Activated CD8-positive, alpha-beta memory T cell treated with anti-CD3 and anti-CD28 coated beads, Interleukin-2, amount 50 U/mL, for 1 hour (primary cell): Measurements from ENCODE around the gene HSPB7.

Experiments
- DNase-seq: peaks from one replicate; pipeline ENCODE4 v3.0.0-alpha.2; 2020; ENCODE audit errors: extremely low read depth

Gene HSPB7

DNA sequence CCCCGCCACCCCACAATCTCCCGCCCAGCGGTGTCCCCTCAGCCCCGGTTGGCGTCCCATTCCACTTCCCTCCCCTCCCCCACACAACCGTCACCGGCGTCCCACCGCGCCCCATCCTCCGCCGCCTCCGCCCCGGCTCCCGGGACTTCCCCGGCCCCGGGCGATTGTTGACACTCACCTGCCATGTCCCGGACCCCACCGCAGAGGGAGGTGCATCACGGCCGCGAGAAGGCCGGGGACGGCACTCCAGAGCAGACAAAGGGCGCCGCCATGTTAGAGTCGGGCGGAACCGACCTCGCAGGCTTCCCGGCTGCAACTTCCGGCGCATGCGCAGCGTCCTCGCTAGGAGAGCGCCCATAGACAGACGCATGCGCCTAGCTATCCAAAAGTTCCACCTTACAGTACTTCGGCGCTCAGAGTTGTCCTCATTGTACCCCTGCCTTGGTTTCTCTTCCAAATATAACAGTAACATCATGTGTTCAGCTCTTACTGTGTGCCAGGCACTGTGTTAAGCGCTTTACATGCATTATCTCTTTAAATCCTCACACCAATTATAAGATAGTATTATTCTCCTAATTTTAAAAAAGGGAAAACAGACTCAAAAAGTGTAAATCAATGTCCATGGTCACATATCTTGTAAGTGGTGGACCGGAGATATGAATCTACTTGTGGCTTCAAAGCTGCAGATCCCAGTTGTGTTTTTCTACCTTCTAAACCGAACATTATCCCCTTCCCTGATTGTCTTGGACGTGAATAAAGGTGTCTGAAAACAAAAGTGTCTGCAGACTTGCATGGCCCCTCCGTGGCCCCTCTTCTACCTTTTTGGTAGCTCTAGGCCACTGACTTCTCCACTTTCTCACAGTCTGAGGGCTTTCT is 41.8 kb downstream of the HSPB7 start, which contains the start of gene ZBTB17:
ZBTB17 (minus strand) TSS at position 297 of the 876 bp plus-strand sequence. CDS start 27,606 bp downstream, outside the sequence.
- DNase-seq = peak; percentile 89

DNA sequence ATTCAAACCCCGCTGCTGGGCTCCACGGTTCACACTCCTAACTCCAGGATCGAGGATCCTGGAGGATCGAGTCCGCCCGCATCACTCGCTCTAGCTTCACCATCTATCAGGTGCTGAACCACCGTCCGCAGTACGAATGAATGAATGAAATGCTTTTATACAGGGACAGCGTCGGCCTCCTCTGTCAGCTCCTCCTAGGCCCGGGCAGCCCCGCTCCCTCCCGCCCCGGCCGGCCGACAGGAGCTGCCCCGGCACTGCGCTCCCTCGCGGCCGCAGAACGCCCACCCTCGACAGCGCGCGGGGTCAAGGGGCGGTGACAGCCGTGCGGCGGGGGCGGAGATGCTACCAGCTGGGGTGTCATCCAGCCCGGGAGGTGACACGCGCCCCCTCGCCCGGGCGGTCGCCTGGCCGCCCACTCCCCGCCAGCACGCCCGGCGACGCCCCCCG is 42.5 kb downstream of the HSPB7 start:
- peak; percentile 25 for DNase-seq

DNA sequence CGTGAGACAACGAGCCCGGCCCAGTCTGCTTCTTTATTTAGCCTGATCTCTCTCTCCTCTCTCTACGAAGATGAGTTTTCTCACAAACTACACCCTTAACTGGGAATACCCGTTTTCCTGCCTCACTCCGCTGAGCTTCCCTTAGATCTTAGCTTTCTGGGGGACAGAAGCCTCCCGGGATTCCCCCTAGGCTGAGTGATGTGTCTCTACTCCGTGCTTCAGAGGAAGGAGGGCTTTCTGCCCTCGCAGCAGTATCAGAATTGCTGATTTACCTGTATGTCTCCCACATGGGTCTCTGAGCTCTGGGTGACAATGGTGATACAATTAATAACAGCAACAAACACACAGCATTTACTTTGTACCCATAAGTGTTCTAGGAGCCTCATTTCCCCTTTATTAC is 43.0 kb downstream of the HSPB7 start:
- no peak for DNase-seq

- DNase-seq = no peak
Observed at GRCh38 chr1:15973772-15974171, 44.1 kb downstream of the HSPB7 start.

GRCh38 chr1:15972409-15972808 is 45.4 kb downstream of the HSPB7 start:
- no peak for DNase-seq

DNA sequence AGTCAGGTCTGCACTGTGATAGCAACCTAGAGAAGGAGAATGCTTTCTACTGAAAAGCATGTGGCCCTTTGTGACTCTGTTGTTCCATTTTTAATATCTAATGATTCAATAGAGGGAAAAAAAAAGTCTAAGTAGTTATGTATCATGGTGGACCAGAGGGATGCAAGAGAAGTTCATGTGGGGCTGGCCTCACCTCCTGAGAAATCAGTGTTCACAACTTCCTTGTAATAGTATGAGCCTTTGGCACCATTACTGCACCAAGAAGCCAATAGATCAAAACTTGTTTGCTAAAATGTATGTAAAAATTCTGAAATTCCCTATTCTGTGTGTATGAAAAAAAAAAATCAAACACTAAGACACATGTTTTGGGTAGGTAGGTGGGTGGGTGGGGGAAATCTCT is 46.9 kb downstream of the HSPB7 start:
- no peak for DNase-seq

GRCh38 chr1:15969321-15969880 is 48.4 kb downstream of the HSPB7 start:
- no peak for DNase-seq

GRCh38 chr1:15968172-15968571 is 49.7 kb downstream of the HSPB7 start:
- DNase-seq = no peak

DNA sequence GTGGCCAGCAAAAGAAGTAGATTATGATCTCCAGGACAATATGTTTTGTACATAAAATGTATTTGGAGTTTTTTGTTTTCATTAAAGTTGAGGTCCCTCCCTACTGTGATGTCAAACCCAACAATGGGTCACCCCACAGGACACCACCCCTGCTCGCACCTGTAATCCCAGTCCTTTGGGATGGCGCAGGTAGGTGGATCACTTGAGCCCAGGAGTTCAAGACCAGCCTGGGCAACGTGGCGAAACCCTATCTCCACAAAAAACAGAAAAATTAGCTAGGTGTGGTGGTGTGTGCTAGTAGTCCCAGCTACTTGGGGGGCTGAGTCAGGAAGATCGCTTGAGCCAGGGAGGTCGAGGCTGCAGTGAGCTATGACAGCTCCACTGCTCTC is 50.9 kb downstream of the HSPB7 start:
- no peak for DNase-seq

DNA sequence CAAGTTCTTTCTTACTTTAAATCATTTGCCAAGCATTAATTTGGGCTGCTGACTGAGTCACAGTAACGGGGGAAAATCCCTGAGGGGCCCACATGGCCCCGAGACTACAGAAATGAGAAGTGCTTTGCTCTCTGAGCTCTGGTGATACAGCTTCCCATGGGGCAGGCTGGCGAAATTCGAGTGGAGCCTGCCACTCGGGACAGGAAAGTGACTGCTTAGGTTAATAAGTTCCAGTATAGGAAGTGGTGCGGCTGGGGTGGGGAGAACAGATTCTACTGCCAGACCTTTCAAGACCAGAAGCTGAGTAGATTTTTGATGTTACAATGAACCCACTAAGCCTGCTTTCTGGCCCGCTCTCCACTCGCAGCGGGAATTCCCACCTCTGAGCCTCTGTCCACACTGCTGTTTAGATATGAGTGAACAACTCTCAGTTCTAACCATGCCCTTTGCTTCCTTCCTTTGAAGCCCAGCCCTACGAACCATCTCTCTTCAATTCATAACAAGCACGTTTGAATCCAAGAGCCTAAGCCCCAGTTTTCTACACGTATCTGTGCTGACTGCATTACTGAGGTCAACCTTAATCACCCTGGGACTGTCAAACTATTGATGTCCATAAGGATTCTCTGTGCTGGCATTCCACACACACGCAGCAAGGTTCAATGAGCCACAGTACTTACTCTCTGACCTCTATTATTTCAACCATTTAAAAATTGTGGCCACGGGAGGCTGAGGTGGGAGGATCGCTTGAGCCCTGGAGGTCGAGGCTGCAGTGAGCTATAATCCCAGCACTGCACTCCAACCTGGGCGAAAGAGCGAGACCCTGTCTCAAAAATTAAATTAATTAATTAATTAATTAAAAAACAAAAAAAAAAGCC is 51.5 kb downstream of the HSPB7 start:
- DNase-seq = no peak

GRCh38 chr1:15965228-15965767 is 52.5 kb downstream of the HSPB7 start:
- DNase-seq = no peak
